Pancreas (tissue), 10 donors: ENCODE data around the gene SMOC1. TPM values are rescaled to one million over a fixed set of nuclear protein-coding genes. Genes with fewer than 3 reads are reported as not detected.

Experiments used
- ATAC-seq, 4 donors: fragments of 200-7000 bp; cut with Tn5 transposase; one replicate each; pipeline versions ENCODE4 v1.8.0 to v1.9.1; 2020; ENCODE audit warnings: mild to moderate bottlenecking in 4 of 4, moderate library complexity in 4 of 4
- DNase-seq, 6 donors: peaks; one replicate each; pipeline ENCODE4 v3.0.0-alpha.2; 2020
- FAIRE-seq: peaks from 2 replicates; lab custom pipeline; 2012; peaks lifted over from hg19 to GRCh38; lab: Jason Lieb, UNC
- H3K27ac ChIP-seq, 4 donors: fragments of 200-600 bp; sonication (generic); 1 replicate in 3 of 4; 2 replicates in 1 of 4; pipeline versions ENCODE4 v1.5.0 to v1.8.0; 2020
- H3K27me3 ChIP-seq, 4 donors: fragments of 200-600 bp; one replicate each; pipeline ENCODE4 v1.8.0; 2021
- H3K36me3 ChIP-seq, 3 donors: fragments of 200-600 bp; sonication (generic) in 1 of 3; one replicate each; pipeline versions ENCODE4 v1.5.0 to v1.8.0; 2020 to 2021
- H3K4me1 ChIP-seq, 3 donors: fragments of 200-600 bp; one replicate each; pipeline ENCODE4 v1.8.0; 2021
- H3K4me3 ChIP-seq, 4 donors: fragments of 200-600 bp; sonication (generic) in 2 of 4; one replicate each; pipeline versions ENCODE4 v1.5.0 to v1.8.0; 2020 to 2021
- H3K9me3 ChIP-seq, 4 donors: fragments of 200-600 bp; one replicate each; pipeline ENCODE4 v1.8.0; 2021
- CTCF ChIP-seq, 4 donors: fragments of 200-600 bp; sonication (generic) in 3 of 4; IDR thresholded peaks; one replicate each; pipeline versions ENCODE4 v1.5.0 to v1.8.0; 2021; ENCODE audit warnings: antibody characterized with exemption in 4 of 4
- WGBS, 2 donors: extraction: QIAGEN DNeasy Blood & Tissue Kit; methylation state at CpG; one replicate each; pipeline ENCODE4 v1.1.7; 2013; 5-methylcytosine and 5-hydroxymethylcytosine counted together
- intact Hi-C, 3 donors: fragments of 100-400 bp; cut with DNase I; formaldehyde crosslinking; loops; one replicate each; pipeline versions ENCODE4 v1.11.1 to v1.14.2; 2022
- polyA plus RNA-seq, 2 donors: library from polyadenylated mRNA; stranded (reverse); fragments of 200-250 nt; gene quantifications; one replicate each; pipeline ENCODE4 v1.2.3, GENCODE V29; 2013
- total RNA-seq, 6 donors: library from RNA; stranded (reverse); fragmentation: NEBNext Ultra II Directional in 4 of 6; extraction: Animal tissue kit (Norgen Biotek cat#: 25700) in 4 of 6; gene quantifications; one replicate each; pipeline versions ENCODE4 v1.2.1 to v1.2.4, GENCODE V29; 2021 to 2023
- donor health status: healthy with polysubstance abuse.
- donor health status: DM: no; HTN: no; CAD: no; lungs with moderate emphysema.
- donor health status: DM: no; HTN: no; CAD: no.
- donor health status: control.
- donor health status: control.
- donor health status: Bipolar disorder and iron deficiency.
- donor health status: DM: yes; HTN: yes; CAD: no.
- donor health status: DM: no; HTN: no; CAD: no.
- donor health status: DM: no; HTN: no; CAD: no.
- donor health status: DM: yes; HTN: yes; CAD: no.

Gene SMOC1
- total and polyA plus RNA-seq, 8 donors, result 2.2 to 55.7 (median 6.3) TPM

DNA sequence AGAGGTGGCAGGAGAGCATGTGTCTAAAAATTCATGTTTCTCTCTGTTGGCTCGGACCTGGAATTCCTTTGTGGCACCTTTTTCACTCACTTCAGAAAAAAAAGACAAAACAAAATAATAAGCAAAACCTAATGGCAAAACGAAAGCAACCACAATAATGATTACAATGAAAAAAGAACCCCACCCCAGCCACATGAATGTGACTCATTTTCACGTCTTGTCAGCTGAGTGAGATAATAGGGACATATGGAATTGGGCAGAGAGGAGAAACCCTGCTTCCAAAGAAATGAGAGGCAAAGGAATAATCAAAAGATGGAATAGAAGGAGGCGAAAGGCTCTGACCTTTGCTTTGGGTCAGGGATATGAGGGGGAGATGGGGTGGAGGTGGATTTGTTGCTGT, 166.1 kb downstream of the SMOC1 start:
- H3K27me3 ChIP-seq, result no peaks in the 10 kb centered on the region
- intact Hi-C loops, result loop anchor here in 1 of 3 donors (10.0 kb wide), 1 partner anchor 269 kb away; no protein-coding TSS in a partner anchor
- H3K27ac ChIP-seq, result no peak overlapping the region
- no peak overlapping the region for H3K4me3 ChIP-seq
- 63 to 64% methylated on average over 4 of the region's 4 CpGs for whole genome bisulfite sequencing, 2 donors
- no peaks in the 10 kb centered on the region for H3K36me3 ChIP-seq
- H3K9me3 ChIP-seq, result no peaks in the 10 kb centered on the region
- FAIRE-seq, result no peak
- no peak for DNase-seq
- peaks cover 0 to 5% (median 0%) of the 10 kb centered on the region in 3 donors for H3K4me1 ChIP-seq
- ATAC-seq, result no peak
- TF ChIP-seq CTCF (IDR thresholded peaks at IDR 0.05), result no peak

GRCh38 chr14:70045844-70046535, 166.8 kb downstream of the SMOC1 start:
- Histone ChIP-seq H3K27ac (no peak overlapping the region), H3K27me3 (no peaks in the 10 kb centered on the region), H3K9me3 (no peaks in the 10 kb centered on the region), H3K4me3 (no peak overlapping the region), H3K4me1 (peaks cover 0 to 5% (median 0%) of the 10 kb centered on the region in 3 donors), H3K36me3 (no peaks in the 10 kb centered on the region)
- WGBS, 2 donors, result 10 to 13% methylated on average over 22 of the region's 22 CpGs
- TF ChIP-seq CTCF (IDR thresholded peaks at IDR 0.05), result peak; percentile 54 to 77 (median 69)
- intact Hi-C loops, result loop anchor here in 1 of 3 donors (10.0 kb wide), 1 partner anchor 269 kb away; no protein-coding TSS in a partner anchor
- peak; percentile 93 to 99 (median 98) for ATAC-seq
- DNase-seq, result peak; percentile 70 to 94 (median 84)
- no peak for FAIRE-seq

DNA sequence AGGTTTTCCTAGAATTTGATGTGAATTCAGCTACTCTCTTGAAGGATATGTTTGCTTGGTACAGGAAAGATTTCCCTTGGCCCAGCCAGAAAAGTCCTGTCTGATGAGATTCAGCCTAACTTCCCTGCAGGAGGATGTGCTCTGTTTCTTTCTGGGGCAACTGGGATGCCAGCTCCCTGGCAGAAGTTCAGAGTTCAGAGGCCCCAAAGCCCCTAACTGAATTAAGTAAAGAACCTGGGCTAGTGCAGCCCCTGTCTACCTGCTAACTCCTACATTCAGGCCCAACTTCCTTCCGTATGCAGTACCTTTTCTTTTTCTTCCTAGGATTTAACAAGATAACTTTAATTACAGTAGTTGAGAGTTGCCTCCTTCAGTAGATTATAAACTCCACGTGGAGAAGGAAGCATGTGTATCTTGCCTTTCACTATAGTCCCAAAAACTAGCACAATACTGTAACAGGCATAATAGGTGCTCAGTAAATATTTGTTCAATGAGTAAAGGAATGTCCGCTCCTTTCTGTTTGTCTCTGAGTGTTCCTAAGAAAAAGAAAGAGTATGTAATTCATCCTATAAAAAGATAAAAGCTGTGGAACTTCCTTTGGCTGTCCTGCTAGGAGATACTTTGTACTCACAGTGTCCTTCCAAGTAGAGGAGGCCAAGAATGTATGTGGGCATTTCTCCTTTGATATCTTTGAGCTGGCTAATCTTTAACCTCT, 168.5 kb downstream of the SMOC1 start:
- peak; percentile 49 to 67 (median 62) for ATAC-seq
- no peaks in the 10 kb centered on the region for H3K36me3 ChIP-seq
- intact Hi-C loops, result loop anchor here in 1 of 3 donors (10.0 kb wide), 1 partner anchor 267 kb away; no protein-coding TSS in a partner anchor
- H3K4me3 ChIP-seq, result no peak overlapping the region
- TF ChIP-seq CTCF (IDR thresholded peaks at IDR 0.05), result no peak
- H3K9me3 ChIP-seq, result no peaks in the 10 kb centered on the region
- 24 to 43% methylated on average over 3 of the region's 3 CpGs for WGBS, 2 donors
- H3K4me1 ChIP-seq, result peaks cover 0 to 5% (median 0%) of the 10 kb centered on the region in 3 donors
- DNase-seq, result no peak
- no peak for FAIRE-seq
- no peak overlapping the region for H3K27ac ChIP-seq
- no peaks in the 10 kb centered on the region for H3K27me3 ChIP-seq

GRCh38 chr14:70048313-70048654, 169.1 kb downstream of the SMOC1 start:
- no peaks in the 10 kb centered on the region for H3K36me3 ChIP-seq
- peaks cover 0 to 5% (median 0%) of the 10 kb centered on the region in 3 donors for H3K4me1 ChIP-seq
- no peak for FAIRE-seq
- TF ChIP-seq CTCF (IDR thresholded peaks at IDR 0.05), result no peak
- H3K27me3 ChIP-seq, result no peaks in the 10 kb centered on the region
- no peak overlapping the region for H3K4me3 ChIP-seq
- DNase-seq, result no peak
- H3K27ac ChIP-seq, result no peak overlapping the region
- H3K9me3 ChIP-seq, result no peaks in the 10 kb centered on the region
- WGBS, 2 donors, result 19 to 24% methylated on average over 1 of the region's 1 CpG
- no peak for ATAC-seq
- intact Hi-C loops, result loop anchor here in 1 of 3 donors (10.0 kb wide), 1 partner anchor 267 kb away; no protein-coding TSS in a partner anchor
